ENCODE data around the gene ARHGEF3.

The ARHGEF3 gene

DNA sequence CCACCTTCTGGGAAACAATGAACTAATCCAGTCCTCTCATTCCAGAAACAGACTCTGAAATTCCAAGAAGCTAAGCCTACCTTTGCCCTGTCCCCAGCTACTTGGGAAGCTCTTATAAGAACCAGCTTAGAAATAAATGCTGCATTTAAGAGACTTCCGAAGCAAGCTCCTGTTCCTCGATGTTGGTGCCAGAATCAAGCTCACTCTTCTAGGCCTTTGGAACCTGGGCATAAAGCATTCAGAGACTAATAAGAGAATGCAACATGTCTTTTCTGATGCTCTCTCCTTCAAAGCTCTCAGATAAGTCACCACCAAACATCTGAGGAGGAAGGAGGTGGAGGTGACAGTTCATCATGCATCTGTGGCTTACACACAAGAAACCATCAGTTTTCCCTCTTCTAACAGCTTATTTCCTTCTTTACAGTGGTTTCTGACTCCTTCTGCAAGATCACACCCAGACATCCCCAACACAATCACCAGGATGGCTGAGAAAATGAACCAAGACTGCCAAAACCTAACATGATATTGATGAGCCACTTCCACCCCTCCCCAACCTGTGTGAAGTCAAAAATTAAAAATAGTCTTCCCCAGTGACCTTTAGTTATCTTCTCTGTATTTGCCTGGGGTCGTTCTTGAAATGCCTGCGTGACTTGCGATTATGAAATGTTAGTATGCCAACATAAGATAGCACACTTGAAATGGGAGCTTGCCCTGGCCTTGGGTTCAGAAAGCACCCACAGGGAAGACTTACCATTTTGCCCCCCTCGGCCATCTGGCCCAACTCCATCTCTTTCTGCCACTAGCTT, 11.5 kb downstream of the ARHGEF3 start:
- TF ChIP-seq, protein P1, sequence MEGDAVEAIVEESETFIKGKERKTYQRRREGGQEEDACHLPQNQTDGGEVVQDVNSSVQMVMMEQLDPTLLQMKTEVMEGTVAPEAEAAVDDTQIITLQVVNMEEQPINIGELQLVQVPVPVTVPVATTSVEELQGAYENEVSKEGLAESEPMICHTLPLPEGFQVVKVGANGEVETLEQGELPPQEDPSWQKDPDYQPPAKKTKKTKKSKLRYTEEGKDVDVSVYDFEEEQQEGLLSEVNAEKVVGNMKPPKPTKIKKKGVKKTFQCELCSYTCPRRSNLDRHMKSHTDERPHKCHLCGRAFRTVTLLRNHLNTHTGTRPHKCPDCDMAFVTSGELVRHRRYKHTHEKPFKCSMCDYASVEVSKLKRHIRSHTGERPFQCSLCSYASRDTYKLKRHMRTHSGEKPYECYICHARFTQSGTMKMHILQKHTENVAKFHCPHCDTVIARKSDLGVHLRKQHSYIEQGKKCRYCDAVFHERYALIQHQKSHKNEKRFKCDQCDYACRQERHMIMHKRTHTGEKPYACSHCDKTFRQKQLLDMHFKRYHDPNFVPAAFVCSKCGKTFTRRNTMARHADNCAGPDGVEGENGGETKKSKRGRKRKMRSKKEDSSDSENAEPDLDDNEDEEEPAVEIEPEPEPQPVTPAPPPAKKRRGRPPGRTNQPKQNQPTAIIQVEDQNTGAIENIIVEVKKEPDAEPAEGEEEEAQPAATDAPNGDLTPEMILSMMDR (IDR thresholded peaks at IDR 0.05; ENCODE audit: low read depth, low read length), result no peak
- TF ChIP-seq EZH2phosphoT487 (IDR thresholded peaks at IDR 0.05; ENCODE audit: low read depth), result no peak
- H3K4me2 ChIP-seq (ENCODE audit: low read length), result no peak overlapping the region
- H3K9ac ChIP-seq (ENCODE audit: low read length), result no peak overlapping the region
- H2AFZ ChIP-seq (ENCODE audit: low read depth, low read length), result no peak overlapping the region
- H3K27ac ChIP-seq (ENCODE audit: low read length), result no peak overlapping the region
- no peaks in the 10 kb centered on the region for H3K79me2 ChIP-seq (ENCODE audit: low read length)
- H3K9me3 ChIP-seq (ENCODE audit: insufficient read depth, low read length), result no peaks in the 10 kb centered on the region
- H3K4me3 ChIP-seq (ENCODE audit: low read length), result no peak overlapping the region
- H3K27me3 ChIP-seq (ENCODE audit: low read depth, low read length), result no peaks in the 10 kb centered on the region
- no peaks in the 10 kb centered on the region for H3K36me3 ChIP-seq (replicated peaks; ENCODE audit: low read depth, low read length)
- no peaks in the 10 kb centered on the region for H4K20me1 ChIP-seq (ENCODE audit: insufficient read depth, low read length)
- peaks cover 45% of the 10 kb centered on the region for H3K4me1 ChIP-seq (ENCODE audit: low read length)

DNA sequence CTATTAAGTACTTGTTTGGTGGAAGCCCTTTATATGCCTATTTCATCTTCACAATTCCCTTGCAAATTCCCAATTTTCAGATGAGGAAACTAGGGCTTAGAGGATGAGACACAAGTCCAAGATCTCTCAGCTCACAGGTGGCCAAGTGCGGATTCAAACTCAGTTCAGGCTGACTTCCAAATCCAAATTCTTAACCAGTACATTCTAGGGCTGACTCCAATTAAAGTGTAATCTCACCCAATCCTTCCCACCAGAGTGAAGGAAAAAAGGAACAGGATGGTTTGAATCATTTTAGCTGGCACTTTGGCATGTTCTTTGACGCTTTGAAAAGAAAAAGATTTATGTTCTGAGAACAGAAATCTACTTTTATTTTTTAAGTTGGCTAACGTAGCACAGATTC, 12.7 kb downstream of the ARHGEF3 start:
- H3K4me2 ChIP-seq (ENCODE audit: low read length), result no peak overlapping the region
- H3K79me2 ChIP-seq (ENCODE audit: low read length), result no peaks in the 10 kb centered on the region
- no peak overlapping the region for H3K4me3 ChIP-seq (ENCODE audit: low read length)
- H3K27me3 ChIP-seq (ENCODE audit: low read depth, low read length), result no peaks in the 10 kb centered on the region
- no peak overlapping the region for H3K27ac ChIP-seq (ENCODE audit: low read length)
- H4K20me1 ChIP-seq (ENCODE audit: insufficient read depth, low read length), result no peaks in the 10 kb centered on the region
- H3K36me3 ChIP-seq (replicated peaks; ENCODE audit: low read depth, low read length), result no peaks in the 10 kb centered on the region
- peaks cover 54% of the 10 kb centered on the region for H3K4me1 ChIP-seq (ENCODE audit: low read length)
- no peak overlapping the region for H2AFZ ChIP-seq (ENCODE audit: low read depth, low read length)
- H3K9me3 ChIP-seq (ENCODE audit: insufficient read depth, low read length), result no peaks in the 10 kb centered on the region
- H3K9ac ChIP-seq (ENCODE audit: low read length), result no peak overlapping the region
- TF ChIP-seq EZH2phosphoT487 (IDR thresholded peaks at IDR 0.05; ENCODE audit: low read depth), result no peak
- TF ChIP-seq, protein P1 (IDR thresholded peaks at IDR 0.05; ENCODE audit: low read depth, low read length), result no peak

DNA sequence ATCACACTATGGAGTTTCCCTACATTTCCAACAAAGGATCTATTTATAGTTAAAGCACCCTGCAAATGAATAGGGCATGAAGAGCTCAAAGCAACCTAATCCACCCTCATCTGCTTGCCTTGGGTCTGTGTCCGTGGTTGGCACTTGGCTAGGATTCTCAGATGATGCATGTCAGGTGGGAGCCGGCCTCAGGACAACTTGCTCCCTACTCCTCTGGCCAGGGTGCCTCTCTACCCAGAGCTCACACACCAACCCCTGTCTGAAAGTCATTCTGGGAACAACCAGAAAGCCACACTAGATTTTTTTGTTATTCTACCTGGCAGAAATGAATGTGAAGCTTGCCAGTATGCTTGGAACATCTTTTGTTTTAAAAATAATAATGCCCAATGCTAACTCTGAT, 13.2 kb downstream of the ARHGEF3 start:
- Histone ChIP-seq H3K79me2 (ENCODE audit: low read length) (no peaks in the 10 kb centered on the region), H3K36me3 (replicated peaks; ENCODE audit: low read depth, low read length) (no peaks in the 10 kb centered on the region), H3K4me2 (ENCODE audit: low read length) (no peak overlapping the region), H2AFZ (ENCODE audit: low read depth, low read length) (no peak overlapping the region), H3K27ac (ENCODE audit: low read length) (no peak overlapping the region), H3K27me3 (ENCODE audit: low read depth, low read length) (no peaks in the 10 kb centered on the region), H3K9ac (ENCODE audit: low read length) (no peak overlapping the region), H3K9me3 (ENCODE audit: insufficient read depth, low read length) (no peaks in the 10 kb centered on the region), H4K20me1 (ENCODE audit: insufficient read depth, low read length) (no peaks in the 10 kb centered on the region), H3K4me3 (ENCODE audit: low read length) (no peak overlapping the region), H3K4me1 (ENCODE audit: low read length) (peaks cover 60% of the 10 kb centered on the region)
- TF ChIP-seq EZH2phosphoT487 (IDR thresholded peaks at IDR 0.05; ENCODE audit: low read depth), result no peak
- TF ChIP-seq, protein P1 (IDR thresholded peaks at IDR 0.05; ENCODE audit: low read depth, low read length), result no peak

DNA sequence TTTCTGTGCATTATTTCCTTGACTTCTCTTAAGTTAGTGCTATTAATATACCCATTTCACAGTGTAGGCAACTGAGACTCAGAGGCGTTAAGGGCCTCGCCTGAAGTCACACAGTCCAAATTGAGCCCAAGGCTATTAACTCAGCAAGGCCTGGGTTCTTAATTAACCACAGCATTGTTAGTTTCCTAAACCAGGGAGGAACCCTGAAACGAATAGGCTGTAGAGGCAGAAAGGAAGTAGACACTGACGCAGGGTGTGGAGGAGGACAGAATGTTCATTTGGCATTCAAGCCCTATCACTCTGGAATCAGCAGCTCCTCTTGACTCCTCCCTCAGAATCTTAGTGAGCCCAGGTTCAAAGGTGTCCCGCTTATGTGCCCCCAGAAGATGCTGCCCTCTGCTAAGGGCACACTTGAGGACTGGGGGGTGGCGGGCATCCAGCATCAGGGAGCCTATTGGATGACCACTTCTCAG, 13.9 kb downstream of the ARHGEF3 start:
- H3K36me3 ChIP-seq (replicated peaks; ENCODE audit: low read depth, low read length), result no peaks in the 10 kb centered on the region
- H3K79me2 ChIP-seq (ENCODE audit: low read length), result no peaks in the 10 kb centered on the region
- TF ChIP-seq, protein P1 (IDR thresholded peaks at IDR 0.05; ENCODE audit: low read depth, low read length), result no peak
- no peak for TF ChIP-seq EZH2phosphoT487 (IDR thresholded peaks at IDR 0.05; ENCODE audit: low read depth)

More for the DNA sequence above, 13.9 kb downstream of the ARHGEF3 start:
- Histone ChIP-seq H3K27me3 (ENCODE audit: low read depth, low read length) (no peaks in the 10 kb centered on the region), H3K4me3 (ENCODE audit: low read length) (no peak overlapping the region), H3K27ac (ENCODE audit: low read length) (no peak overlapping the region), H4K20me1 (ENCODE audit: insufficient read depth, low read length) (no peaks in the 10 kb centered on the region), H3K9me3 (ENCODE audit: insufficient read depth, low read length) (no peaks in the 10 kb centered on the region), H3K4me1 (ENCODE audit: low read length) (peaks cover 67% of the 10 kb centered on the region), H3K9ac (ENCODE audit: low read length) (no peak overlapping the region), H3K4me2 (ENCODE audit: low read length) (peak overlapping the region; percentile 11), H2AFZ (ENCODE audit: low read depth, low read length) (no peak overlapping the region)

Measured in OCI-LY3 (cell line).